Activated gamma-delta T cell treated with anti-CD3 and anti-CD28 coated beads, Interleukin-2, amount 50 U/mL, for 16 hours (primary cell): ENCODE results near the gene KRTAP9-4.
"Not testable (repeated sequence)": the region's sequence is repeated elsewhere in the genome, so short reads cannot be mapped to it uniquely, and the experiment has no call there.

Experiments
- DNase-seq: peaks from one replicate; pipeline ENCODE4 v3.0.0-alpha.2; 2020; ENCODE audit warnings: low read depth

Gene KRTAP9-4

DNA sequence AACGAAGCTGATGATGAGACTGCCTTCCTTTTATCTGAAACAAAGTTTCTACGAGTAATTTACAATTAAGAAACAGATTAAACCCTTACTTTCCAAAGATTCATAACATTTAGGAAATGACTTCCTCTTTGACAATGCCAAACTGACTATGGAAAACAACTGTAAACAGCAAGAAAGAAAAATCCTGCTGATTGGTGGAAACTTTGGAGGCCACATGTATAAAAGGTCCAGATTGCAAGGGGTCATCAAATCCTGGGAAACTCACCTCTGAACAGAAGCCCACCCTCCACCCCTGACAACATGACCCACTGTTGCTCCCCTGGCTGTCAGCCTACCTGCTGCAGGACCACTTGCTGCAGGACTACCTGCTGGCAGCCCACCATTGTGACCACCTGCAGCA is 15.6 kb downstream of the KRTAP9-4 start, which contains the start of gene KRTAP9-6:
TSS of gene KRTAP9-6 (plus strand) at position 301 of the 400 bp plus-strand sequence. CDS start at position 301, 0 bp downstream.
- DNase-seq = no peak

DNA sequence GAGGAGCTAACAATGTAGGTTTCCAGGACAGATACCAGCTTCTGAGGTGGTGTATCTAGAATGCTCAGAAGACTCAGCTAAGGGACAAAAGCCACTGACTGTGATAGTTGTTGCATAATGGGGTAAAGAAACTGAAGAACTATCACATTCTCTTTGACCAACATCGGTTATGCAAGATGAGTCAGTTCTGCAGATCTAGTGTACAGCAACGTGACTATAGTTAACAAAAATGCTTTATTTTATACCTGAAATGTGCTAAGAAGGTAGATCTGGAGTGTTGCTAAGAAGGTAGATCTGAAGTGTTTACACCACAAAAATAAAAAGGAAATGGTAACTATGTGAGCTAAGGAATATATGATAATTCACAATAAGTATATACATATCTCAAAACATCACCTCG is 18.2 kb downstream of the KRTAP9-4 start:
- no peak for DNase-seq

DNA sequence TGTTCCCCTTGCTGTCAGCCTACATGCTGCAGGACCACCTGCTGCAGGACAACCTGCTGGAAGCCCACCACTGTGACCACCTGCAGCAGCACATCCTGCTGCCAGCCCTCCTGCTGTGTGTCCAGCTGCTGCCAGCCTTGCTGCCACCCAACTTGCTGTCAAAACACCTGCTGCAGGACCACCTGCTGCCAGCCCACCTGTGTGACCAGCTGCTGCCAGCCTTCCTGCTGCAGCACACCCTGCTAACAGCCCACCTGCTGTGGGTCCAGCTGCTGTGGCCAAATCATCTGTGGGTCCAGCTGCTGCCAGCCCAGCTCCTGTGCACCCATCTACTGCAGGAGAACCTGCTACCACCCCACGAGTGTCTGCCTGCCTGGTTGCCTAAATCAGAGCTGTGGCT is 21.8 kb downstream of the KRTAP9-4 start:
- DNase-seq = not testable (repeated sequence)

DNA sequence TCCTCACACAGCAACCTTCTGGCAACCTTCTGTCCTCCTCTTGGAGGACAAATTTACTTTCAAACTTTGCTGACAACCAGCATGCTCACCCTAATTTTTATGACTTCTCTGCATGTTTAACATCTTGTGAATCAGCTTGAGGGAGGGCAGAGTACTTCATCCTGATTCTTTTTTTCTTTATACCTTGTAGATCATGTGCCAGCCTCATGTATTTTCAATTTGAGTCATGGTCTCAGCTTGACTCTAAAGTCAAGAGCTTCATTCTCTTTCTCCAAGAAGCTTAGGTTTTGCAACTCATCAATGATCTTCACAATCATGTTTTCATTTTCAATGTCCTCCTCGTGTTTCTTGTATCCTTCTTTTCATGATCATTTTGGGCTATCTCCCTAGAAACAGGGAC is 22.4 kb downstream of the KRTAP9-4 start:
- DNase-seq = no peak

DNA sequence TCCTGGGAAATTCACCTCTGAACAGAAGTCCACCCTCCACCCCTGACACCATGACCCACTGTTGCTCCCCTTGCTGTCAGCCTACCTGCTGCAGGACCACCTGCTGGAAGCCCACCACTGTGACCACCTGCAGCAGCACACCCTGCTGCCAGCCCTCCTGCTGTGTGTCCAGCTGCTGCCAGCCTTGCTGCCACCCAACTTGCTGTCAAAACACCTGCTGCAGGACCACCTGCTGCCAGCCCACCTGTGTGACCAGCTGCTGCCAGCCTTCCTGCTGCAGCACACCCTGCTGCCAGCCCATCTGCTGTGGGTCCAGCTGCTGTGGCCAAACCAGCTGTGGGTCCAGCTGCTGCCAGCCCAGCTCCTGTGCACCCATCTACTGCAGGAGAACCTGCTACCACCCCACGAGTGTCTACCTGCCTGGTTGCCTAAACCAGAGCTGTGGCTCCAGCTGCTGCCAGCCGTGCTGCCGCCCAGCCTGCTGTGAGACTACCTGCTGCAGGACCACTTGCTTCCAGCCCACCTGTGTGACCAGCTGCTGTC is 26.2 kb downstream of the KRTAP9-4 start, which contains the start of gene KRTAP9-7:
TSS of gene KRTAP9-7 (plus strand) at position 51 of the 543 bp plus-strand sequence. CDS start at position 51, 0 bp downstream.
- not testable (repeated sequence) for DNase-seq

DNA sequence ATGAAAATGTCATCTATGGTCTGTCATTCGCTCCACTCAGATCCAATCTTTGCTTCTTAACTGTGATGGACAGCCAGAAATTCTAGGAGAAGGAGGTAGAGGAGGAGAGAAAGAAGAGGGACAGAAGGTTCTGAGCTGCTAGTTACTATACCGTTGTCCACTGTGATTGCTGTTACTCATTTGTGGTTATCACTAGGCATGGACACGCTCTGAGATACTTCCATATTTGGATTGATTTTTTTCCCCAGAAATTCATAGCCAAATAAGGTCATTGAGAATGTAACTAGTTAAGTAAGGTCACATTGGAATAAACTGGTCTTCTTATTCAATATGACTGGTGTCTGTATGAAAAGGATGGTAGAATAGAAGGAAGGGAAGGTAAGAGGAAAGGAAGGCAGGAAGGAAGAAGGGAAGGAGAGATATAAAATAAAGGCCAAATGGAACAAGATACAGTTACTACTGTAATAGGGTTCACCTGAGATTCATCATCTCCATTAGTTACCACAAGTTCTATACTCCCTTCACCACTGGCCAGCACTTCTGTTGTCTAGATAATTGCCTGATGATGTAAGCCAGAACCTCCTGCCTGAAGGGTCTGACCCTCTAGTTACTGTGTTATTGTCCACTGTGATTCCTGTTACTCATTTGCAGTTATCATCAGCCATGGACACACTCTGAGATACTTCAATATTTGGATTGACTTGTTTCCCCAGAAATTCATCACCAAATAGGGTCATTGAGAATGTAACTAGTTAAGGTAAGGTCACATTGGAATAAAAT is 28.9 kb downstream of the KRTAP9-4 start:
- no peak for DNase-seq

DNA sequence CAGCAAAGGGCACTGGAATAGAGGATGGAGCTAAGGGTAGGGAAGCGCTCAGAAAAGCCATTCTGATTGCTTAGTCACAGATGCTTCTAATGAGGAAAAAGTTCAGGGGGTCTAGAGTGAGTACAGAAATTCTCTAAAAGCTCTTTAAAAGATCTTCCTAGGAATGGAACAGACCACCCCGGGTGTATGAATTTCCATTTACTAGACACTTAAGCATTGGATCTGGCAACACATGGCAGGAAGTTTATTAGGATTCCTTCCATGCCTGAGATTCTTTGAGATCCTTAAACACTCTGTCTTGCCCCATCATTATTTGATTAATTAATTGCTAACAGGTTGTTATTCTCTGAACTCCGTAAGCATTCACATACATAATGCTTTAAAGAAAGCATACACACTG is 34.6 kb downstream of the KRTAP9-4 start:
- no peak for DNase-seq

DNA sequence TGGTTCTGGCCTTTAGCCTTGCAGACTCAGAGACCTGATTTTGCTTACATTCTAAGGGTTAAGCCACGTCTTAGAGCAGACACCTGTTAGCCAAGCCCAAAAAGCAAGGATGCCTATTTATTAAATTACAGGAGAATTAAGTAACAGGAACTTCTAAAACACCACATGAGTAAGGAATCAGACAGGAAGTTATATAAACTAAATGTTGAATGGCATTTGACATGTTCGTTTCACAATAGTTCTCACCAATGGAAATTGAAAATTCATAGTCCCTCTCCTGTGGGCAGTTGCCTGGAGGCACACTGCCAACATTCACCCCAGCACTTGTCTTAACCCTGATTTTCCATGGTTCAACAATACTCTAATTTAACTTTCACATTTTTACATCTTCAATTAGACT is 35.1 kb downstream of the KRTAP9-4 start:
- DNase-seq = no peak

DNA sequence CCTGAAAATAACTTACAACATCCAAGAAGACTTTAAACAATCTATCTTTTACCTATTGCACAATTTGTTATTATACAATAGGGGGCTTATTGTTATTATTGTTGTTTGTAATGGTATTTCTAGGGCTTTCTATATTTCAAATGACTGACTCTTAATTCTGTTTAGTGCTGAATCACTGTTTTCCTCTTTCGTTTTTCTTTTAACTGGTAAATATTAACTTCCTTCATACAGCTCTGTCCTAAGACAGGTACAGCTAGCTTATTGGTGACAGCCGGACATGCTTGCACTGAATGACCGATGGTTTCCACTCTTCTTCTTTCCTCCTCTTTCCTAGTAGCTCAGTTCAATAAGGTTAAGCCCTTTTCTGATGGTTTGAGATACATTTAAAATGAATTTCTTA is 37.6 kb downstream of the KRTAP9-4 start:
- DNase-seq = no peak

DNA sequence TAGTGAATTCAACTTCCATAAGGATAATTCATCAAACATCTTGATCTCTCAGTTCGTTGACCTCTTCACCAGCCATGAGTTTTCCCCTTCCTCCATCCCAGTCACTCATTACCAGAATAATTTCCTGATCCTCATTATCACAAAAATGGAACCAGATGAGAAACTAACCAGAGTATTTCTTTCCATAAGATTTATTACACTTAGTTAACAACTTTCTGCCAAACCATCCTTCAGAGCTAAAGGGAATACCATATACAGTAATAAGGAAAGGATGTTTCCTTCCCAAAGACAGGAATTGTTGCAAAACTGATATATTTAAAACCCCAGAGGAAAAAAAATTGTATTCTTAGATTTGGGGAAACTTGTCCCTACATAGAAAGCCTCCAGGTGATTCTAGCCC is 44.5 kb downstream of the KRTAP9-4 start:
- DNase-seq = no peak

DNA sequence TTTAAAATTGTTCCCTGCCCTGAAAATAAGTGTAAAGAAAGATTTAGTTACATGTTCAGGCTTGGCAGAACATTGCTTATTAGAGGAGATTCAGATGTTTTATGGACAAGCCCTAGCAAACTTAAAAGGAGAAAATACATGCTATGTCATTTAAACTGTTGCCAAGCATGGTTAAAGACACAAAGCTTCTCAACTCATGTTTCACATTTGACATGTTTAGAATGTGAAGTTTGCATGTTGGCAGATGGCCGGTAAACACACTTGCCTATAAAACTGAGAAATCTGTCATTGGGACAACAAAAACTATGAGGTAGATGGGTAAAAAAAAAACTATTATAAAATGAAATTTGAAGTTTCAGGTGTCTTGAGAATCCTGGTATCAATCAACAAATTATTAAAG is 47.4 kb downstream of the KRTAP9-4 start:
- no peak for DNase-seq

DNA sequence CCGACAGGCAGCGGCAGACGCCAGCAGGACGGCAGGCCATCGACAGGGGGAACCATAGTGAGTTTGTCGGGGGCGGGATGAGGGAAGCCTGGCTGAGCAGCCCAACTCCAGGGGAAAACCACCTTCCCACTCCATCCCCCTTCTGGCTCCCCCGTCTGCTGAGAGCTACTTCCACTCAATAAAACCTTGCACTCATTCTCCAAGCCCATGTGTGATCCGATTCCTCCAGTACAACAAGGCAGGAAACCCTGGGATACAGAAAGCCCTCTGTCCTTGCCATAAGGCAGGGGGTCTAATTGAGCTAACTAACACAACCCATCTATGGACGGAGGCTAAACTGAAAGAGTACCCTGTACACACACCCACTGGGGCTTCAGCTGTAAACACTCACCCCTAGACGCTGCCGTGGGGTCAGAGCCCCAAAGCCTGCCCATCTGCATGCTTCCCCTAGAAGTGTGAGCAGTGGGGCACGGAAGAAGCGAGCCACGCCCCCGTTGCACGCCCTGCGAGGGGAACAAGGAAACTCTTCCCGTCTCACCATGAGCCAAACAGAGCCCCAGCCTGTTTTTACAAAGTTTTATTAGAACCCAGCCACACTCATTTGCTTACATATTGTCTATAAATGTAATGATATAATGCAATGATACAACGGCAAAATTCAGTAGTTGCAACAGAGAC is 49.1 kb downstream of the KRTAP9-4 start:
- DNase-seq = no peak
